8988T (cell line): ENCODE measurements around the gene UST.

ENCODE experiments used
- DNase-seq: peaks from one replicate; pipeline ENCODE4 v3.0.0; 2011

The UST gene

DNA sequence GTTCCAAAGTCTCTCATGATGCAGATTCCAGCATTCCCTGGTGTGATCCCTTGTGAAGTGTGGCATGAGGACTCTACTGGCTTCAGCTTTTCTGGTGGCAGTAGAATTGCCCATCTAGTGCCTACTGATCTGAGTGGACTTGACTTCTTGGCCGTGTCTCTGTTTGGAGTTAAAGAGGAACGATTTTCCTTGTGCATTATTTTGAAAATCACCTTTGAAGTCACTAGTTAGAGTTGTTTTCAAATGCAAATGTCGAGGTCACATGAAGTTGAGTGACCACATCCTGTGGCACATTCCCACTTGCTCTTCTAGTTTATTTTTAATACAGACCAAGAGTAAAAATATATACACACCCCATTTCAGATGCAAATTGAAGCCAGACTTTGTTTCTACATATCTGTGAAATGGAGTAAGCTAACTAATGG, 300.0 kb downstream of the UST start:
- DNase-seq: no peak

DNA sequence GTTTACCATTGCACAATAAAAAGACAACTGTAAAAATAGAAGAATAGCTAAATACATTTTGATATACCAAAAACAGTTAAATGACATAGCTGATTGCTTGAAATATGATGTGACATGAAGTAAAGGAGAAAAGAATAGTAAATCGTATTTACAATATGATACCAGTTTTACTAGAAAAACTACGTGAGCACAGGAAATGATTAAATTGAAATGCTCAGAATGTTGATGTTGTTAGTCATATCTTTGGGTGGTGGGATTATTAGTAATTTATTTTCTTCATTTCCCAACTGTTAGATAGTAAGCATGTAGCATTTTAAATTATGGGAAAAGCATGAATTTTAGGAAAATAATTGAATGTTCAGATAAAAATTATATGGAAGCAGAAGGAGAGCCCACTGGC, 302.4 kb downstream of the UST start:
- no peak for DNase-seq

DNA sequence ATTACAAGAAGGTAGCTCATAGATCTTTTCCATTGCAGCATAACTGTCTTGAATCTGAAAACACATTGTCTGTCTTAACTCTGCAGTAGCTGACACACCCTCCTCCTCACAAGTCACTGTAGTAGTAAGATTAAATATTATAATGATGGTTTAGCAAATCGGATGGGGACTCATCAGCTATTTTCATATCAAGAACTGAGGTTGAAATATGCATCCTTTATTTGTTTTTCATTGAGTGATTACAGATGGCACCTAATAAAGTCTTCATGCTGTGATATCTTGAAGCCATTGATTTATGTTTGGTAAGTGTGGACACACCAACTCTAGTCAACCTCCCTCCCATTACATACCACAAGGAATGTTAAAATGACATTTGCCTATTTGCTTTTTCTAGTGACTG, 303.3 kb downstream of the UST start:
- no peak for DNase-seq

DNA sequence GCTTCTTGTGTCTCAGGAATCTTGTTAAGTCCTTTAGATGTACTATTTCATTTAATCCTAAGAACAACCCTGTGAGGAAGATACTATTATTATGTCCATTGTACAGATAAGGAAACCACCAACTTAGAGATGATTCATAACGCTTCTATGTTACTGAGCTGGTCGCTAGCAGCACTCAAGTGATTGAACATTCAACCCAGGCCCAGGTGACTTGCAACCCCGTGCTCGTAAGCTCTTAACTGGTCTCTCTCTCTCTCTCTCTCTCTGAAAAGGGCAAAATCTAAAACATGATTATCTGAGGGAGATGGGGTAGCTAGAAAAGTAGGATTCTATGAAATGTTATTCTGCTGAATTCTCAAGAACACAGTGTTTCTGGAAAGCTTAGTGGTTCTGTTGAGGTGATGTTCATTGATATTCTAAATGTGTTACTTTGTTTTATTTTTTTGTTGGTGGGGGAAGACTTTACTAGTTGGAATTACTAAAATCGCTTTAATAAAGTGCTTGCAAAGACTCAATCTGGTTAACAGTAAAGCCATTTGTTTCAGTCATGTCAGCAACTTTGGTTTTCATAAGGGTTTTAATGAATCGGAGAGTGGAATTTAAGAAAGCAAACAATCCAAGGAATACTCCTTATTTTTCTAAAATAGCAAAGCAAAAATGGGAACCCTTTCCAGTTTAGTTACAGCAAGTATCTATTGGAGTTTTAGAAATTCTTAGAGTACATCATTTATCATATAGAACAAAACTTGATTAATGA, 305.7 kb downstream of the UST start:
- DNase-seq: no peak

DNA sequence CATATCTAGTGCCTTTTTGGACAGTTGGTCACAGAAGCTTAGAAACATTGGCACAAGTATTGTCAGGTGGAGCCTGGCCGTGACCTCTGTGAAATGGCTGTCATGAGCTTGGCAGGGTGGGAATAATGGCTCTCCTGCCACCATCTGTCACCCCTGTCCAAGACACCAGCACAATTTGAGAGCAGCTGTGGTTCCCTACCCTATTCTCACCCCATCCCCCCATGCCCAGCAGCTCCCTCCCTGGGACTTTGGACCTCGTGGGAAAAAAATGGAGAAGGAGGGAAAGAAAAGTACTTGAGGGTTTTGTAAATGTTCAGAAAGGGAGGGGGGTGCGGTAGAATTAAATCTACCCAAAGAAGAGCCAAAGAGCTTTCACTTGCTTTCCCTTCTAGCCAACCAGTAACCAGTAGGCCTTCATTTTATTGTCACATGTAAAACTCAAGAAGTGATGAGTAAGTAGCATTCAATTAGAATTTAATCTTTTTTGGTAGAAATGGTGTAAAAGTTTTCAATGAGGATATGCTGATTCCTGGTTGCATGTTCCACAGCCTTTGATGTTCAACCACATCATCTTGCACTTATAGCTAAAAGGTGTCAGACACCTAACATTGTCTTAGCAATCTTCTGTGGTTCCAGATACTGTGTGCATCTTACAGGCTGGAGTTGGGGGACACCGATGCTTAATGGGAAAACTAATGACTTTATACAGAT, 307.2 kb downstream of the UST start:
- DNase-seq: no peak

DNA sequence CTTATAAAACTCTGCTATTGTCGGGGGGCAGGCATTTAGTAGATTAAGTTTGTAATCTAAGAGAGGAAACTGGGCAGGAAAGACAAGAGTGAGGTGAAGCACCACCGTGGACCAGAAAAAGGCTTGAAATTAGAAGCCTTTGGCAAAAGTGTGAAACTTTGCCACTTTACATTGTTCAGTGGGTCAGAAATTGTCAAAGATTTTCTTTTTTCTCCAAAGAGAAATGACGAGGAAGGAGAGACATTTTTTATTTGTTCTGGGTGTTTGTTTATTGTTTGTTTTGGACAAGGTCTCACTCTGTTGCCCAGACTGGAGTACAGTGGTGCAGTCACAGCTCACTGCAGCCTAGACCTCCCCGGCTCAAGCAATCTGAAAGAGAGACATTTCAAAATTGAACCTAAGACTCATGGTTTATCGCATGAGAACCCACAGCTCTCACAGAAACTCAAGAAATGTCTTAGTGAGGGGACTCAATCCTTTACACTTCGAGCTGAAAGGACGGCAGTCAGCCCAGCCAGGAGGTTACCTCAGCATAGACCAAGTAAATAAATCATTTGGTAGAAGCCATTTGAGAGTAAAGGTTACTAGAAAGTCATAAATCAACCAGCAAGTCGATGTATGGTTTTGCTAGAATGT, 307.8 kb downstream of the UST start:
- DNase-seq: no peak

DNA sequence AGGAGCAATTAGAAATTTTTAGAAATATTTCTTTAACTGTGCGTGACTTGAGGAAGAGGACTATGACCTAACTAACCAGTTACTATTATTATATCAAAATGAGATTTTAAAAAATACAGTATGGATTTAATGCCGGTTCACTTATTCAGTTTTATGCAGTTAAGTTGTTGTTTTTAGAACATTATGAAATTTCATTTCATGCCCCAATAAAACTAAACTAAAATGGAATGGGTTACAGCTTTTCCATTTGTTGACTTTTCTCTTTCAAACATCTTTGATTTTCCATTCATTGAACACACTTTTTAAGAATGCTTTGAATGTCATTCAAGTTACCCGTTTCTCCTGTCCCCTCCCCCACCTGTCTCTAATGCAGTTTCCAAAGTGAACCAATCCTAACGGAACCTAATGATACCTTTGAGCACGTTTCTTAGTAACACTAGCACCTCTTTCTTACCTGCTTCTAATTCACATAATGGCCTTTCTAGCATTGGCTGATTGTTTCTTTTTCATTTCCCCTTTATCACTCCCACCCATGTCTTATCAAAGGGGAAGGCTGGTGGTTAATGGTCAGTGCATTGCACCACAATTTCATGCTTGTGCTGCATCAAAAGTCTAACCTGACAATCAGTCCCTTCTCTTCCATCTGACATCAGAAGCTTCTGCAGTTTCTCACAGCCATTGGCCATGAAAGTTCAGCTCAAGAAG, 308.5 kb downstream of the UST start:
- DNase-seq: no peak

DNA sequence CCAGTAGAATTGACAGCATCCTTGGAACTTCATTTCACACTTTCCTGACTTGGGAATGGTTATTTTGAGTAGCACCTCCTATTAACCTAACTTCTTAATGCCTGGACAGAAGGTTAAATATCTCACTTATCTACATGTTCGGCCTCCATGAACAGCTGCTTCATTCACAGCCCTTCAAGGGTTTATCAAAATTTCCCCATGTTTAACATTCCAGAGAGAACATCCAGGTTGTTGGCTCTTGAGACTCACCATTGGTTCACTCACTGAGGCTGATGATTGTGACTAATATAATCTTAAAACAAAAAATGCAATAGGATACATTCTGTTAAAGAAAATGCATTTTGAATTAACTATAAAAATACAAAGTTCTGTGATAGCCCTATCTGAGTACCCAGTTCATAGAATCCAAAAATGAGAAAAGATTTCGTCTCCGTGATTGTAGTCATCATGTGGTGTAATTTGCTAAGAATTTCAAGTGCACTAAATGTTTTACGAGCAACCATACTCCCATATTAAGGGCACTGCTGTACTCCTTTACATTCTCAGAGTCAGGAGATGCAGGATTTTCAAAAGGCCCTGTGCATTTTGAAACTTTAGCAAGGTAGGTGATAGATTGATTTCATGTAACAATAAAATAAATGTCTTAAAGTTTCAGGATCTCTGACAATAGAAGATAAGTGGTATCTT, 310.1 kb downstream of the UST start:
- DNase-seq: no peak

DNA sequence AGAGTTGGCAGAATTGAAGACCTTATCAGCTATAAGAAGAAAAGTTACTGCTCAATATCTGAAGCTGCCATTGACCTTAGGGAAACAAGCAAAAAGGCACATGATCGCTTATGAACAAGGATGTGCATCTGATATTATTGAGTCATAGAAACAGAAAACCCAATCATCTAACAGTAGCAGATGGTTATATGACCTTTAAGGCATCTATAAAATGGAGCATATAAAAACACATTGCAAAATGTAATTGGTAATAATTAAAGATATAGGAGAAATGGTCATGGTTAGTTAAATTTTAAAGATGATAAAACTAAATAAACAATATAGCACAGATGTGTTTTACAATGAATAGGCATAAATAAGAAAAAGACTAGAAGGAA, 310.6 kb downstream of the UST start:
- no peak for DNase-seq

DNA sequence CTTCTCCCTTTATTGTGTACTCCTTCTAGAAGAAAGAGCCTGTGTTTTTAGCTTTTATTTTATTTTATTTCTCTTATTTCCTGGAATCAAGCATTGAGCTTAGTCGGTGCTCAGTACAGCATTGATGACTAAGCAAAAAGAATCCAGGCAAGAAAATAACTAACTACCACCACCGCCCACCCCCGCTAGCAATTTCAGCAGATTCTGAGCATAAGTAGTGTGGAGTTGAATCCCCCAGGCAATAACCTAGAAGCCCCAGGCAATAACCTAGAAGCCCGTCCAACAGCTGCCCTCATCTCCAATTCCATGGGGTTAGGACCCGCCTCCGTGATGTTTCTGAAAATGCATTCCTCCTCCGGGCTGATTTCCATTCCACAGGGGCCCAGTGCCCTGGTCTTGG, 312.7 kb downstream of the UST start:
- no peak for DNase-seq

DNA sequence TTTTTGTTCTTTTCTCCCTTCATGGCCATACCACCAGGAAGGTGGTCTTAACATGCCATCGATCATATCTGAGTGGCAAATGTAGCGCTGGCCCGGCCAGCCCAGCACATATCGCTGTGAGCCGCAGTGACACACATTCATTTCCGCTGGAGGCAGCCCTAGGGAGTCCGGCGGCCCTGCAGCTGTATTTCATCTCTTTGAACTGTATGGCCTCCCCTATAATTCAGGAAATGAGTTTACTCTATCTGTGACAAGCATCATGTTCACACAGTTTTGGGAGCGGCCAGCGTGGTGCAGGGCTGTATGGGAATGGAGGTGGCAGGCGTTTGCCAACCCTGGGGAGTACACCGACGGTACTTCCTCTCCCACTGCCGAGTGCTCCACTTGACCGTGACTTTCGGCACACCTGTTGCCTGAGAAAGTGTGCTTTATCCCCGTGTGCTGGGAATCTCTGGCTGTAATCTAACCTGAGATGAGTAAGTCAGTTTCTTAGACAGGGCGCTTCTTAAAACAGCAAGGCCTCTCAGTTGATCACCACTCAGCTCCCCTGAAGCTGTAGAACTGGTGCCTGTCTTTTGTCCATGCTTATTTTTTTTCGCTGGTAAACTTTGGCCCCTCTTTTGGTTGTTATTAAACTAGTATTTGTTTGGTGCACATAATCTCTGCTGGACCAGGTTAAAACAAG, 313.6 kb downstream of the UST start:
- DNase-seq: no peak

DNA sequence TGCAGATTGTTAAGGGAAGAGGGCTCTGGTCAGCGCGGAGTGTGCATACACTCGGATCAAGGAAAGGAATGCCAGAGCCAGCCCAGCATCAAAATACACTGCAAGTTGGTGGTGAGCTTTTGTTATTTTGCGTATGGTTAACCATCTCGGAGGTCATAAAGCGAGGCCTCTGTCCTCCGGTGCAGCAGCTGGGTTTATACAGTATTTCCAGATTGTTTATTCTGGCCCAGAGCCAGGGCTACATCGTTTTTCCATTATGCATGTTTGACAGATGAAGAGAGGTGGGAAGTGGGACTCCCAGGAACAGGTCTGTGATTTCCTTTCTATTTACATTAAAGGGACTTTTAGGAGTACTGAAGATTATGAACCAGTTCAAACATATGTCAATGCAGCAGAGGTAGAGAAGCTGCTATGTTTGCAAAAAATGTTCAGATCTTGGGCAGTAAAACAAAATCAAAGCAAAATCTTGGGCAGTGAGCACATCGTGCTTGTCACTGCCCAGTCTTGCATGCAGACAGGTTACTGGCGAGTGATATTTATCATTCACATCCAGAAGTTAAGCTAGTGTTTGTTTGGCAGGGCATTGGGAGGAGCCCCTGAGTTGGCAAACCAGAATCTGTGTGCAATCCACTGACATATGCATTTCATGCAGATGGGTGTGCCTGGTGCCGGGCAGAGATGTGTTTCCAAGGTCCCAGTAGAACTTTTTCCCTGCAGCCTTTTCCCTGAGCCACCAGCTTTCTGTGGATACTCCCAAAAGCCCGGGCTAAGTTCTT, 314.3 kb downstream of the UST start:
- no peak for DNase-seq

DNA sequence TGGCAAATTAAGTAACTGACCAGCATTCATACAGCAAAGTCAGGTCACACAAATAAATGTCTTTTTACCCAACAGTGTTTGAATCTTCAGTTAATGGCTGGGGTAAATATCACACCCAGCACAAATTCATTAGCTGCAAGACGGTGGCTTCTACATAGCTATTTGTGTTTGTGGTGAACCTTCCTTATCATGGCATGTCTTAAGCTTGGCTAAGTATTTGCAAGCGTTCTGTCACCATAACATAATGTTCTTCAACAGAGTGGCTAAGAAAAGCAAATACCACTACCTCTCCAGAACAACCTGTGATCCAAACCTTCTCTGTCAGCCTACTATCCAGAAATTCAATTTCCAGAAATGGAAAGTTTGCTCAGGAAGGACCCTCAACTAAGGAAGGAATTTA, 315.1 kb downstream of the UST start:
- no peak for DNase-seq

DNA sequence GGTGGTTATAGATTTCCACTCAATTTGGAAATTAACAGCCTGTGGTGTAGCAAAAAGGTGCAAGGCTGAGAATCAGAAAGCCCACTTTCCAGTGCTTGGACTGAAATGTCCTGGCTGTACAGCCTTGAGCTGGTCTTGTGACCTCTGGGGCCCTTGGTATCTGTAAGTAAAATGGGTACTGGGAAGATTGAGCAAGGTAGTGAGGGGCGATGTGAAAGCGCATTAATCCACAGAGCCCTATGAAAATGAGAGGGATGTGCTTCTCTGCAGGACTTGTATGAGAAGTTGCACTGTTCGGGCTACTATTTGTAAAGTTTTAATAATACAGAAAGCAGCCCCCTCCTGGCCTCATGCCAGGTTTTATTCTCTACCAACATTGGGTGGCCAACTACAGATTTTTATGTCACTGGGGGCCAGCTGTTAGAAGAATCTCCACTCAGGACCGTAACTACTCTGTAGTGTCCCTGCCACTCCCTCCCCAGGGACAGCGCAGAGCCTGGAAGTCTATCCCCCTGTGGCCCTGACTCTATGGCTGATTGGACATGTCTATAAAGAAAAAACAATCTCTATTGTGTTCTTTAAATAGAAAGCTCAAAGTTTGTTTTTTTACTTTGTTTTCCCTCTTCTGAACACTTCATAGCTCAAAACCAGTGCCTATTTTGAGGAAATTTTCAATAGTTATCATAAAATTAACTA, 316.0 kb downstream of the UST start:
- DNase-seq: no peak

DNA sequence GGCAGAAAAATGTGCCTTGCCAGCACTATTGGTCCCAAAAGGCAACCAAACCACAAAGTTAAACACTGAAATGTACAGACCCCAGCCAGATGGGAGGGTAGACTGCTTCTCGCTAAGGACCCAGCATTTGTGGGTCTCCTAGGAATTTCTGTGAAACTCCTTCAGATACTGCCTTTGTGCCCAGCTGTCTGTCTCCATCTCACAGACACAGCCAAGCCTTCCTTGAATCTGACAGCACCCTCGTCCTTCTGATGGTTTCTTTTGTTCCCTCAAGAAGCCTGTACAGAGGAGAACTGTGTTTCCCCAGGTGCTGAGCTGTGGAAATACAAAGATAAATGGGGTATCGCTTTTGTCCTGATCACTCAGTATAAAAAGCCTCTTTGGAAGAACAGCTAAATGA, 316.6 kb downstream of the UST start:
- DNase-seq: no peak

DNA sequence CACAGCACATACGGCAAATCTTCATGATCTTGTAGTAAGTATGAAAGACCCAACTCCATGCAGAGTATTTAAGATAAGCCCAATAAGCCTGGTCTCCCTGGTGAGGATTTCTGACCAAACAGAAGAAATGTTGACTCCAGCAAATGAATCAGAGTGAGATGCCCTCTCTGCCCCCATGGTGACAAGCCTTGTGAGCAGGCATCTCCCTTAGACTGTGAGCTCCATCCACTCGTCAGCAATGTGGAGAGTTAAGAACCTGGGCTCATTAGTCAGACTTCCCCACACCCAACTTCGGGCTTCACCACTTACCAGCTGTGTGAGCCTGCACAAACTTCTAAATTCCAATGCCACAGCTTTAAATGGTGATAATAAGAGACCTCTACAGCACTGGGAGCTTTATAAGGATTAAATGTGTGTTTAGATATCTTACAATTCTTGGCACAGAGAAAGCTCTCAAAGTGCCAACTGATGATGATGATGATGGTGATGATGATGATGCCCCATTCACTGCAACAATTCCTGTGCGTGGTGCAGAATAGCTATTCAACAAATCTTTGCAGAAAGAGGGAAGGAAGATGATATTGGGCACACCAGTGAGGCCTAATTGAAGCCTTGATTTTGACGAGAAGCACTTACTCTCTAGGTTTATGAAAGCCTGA, 317.3 kb downstream of the UST start:
- DNase-seq: no peak

DNA sequence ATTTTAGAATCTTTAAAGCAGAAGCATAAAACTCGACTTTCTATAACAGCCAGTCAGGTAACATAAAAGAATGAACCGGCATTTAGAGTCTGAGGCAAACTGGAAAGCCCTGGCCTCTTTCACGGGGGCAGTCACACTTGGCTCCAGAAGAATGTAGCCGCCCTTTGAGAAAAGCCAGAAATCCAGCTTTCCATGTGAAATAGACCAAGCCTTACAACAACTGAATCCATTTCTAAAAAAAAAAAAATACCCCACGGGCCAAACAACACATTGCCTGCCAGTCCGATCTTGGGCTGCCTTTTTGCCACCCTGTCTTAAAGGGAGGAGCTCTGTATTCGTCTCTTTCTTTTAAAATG, 317.8 kb downstream of the UST start:
- no peak for DNase-seq

DNA sequence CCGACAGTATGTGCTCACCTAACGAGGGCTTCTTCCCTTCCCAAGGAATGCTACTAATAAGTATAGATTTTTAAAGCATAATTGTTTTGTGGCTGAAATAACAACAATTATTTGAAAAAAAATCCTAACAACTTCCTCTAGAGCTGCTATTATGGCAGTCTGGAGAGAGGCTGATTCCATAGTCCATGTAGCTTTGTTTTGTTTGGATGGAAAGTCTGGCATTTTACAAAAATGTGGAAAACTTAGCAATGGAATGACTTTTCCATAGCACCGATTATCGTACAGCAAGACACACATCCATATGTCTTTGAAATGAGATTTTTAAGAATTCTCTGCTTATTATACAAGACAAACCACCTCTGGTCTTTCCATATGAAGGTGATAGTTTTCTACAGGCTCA, 318.3 kb downstream of the UST start:
- DNase-seq: no peak

DNA sequence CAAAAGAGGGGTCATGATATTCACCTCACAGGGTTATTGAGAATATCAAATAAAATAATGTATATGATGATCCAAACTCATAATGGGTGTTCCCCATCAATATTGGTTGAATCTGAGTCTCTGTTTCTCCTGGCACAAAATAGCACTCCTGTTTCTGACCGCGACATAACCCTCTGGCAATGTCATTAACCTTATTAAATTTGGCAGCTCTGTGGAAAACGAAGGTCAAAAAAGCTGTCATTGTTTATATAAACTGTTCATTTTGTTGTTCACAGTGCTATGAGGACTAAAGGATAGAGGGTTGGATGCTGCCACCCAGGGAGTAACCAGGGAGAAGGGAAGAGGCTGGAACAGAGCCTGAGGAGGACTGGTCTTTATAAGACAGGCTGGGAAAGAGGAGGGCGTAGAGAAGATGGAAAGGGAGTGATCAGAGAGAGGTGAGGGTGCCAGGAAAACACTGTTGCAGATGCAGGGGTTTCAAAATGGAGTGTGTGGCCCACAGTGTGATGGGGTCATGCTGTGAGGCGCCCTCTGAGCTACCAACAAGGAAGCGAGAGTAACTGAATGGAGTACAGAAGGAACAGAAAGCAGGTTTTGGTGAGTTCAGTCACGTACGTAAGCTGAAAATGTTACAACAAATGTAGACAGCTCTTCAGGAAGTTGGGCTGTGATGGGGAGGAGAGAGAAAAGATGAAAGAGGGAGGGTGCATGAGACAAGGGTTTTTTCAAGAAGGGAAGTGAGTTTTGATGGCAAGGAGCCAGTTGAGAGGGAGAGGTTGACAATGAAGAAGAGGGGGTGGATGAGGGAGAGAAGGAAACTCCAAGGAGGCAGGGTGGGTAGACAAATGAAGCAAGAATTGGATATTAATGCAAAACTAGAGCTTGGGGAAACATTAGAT, 319.1 kb downstream of the UST start:
- DNase-seq: no peak
